Measurements from ENCODE around the gene FAM83C. TPM values are rescaled to one million over a fixed set of nuclear protein-coding genes. Genes with fewer than 3 reads are reported as not detected.

FAM83C gene
- total and polyA plus RNA-seq, 7 experiments from 2014 or later: not detected

DNA sequence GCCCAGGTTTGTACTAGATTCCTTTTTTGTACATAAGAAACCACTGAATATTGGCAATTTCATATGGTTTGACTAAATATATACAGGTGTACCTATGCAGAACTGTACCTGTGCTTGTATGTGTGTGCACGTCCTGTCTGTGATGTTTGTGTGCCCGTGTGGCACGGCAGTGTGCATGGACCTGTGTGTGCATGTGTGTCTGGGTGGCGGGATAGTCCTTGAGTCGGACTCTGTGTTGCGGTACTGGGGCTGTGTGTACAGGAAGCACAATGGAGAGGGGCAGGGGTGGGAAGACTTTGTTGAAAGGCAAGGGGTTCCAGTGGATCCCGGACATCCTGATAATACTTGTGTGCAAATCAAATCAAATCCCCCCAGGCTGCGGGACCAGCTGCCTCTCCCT, 3.4 kb upstream of the FAM83C start:
- CTCF ChIA-PET: interaction anchor here (2.1 kb wide), 1 partner anchor 9 kb away, joined by 5 read pairs; no protein-coding TSS in a partner anchor
- Mint-ChIP-seq H3K9me3 (peaks cover 0 to 3% (median 0%) of the 10 kb centered on the region in 11 donors), H3K36me3 (no peaks in the 10 kb centered on the region)

DNA sequence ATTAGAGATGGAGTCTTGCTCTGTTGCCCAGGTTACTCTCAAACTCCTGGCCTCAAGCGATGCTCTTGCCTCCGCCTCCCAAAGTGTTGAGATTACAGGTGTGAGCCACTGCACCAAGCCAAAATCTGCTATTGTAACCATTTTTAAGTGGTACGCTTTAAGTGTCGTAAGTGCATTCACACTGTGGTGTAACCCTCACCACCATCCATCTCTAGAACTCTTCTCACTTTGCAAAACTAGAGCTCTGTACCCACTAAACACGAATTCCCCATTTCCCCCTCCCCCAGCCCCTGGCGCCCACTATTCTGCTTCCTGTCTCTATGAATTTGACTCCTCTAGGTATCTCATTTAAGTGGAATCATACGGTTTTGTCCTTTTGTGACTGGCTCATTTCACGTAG, 2.8 kb upstream of the FAM83C start:
- no peaks in the 10 kb centered on the region for H3K4me1 ChIP-seq (ENCODE audit: control insufficient read depth in 2 of 2, insufficient read depth in 2 of 2, low read length in 2 of 2)
- no peaks in the 10 kb centered on the region for H3K27me3 ChIP-seq (ENCODE audit: control insufficient read depth in 2 of 2, insufficient read depth in 2 of 2, low read length in 2 of 2)
- no peaks in the 10 kb centered on the region for H3K36me3 ChIP-seq (ENCODE audit: control insufficient read depth in 2 of 3, insufficient read depth in 3 of 3, low read length in 3 of 3)
- H3K4me3 Mint-ChIP-seq: no peak overlapping the region
- POLR2A ChIA-PET: interaction anchor here (0.9 kb wide), 1 partner anchor 17 kb away, joined by 3 read pairs; the partner anchor contains the start of gene MMP24OS
- peaks cover 0 to 3% (median 0%) of the 10 kb centered on the region in 11 donors for H3K9me3 Mint-ChIP-seq
- no peaks in the 10 kb centered on the region for H3K36me3 Mint-ChIP-seq
- intact Hi-C loops (cut with micrococcal nuclease): no loop called here
- DNase-seq (no peak), ATAC-seq (no peak)
- CTCF ChIA-PET: interaction anchor here (2.1 kb wide), 1 partner anchor 9 kb away, joined by 5 read pairs; no protein-coding TSS in a partner anchor
- no peak overlapping the region for H3K27ac Mint-ChIP-seq
- H3K9me3 ChIP-seq (ENCODE audit: control insufficient read depth in 2 of 3, low read length in 3 of 3): no peaks in the 10 kb centered on the region
- peaks cover 0 to 5% (median 0%) of the 10 kb centered on the region in 7 donors for H3K4me1 Mint-ChIP-seq
- peaks cover 0 to 8% (median 4%) of the 10 kb centered on the region in 5 donors for H3K27me3 Mint-ChIP-seq
- H3K4me3 ChIP-seq (ENCODE audit: low read length): no peak overlapping the region
- H3K27ac ChIP-seq (ENCODE audit: low read depth, low read length): no peak overlapping the region

More for the DNA sequence above, 3.4 kb upstream of the FAM83C start:
- H3K36me3 ChIP-seq (ENCODE audit: control insufficient read depth in 2 of 3, insufficient read depth in 3 of 3, low read length in 3 of 3): no peaks in the 10 kb centered on the region
- no peak for DNase-seq
- no peaks in the 10 kb centered on the region for H3K9me3 ChIP-seq (ENCODE audit: control insufficient read depth in 2 of 3, low read length in 3 of 3)
- peaks cover 0 to 8% (median 4%) of the 10 kb centered on the region in 5 donors for H3K27me3 Mint-ChIP-seq
- H3K4me1 Mint-ChIP-seq: peaks cover 0 to 5% (median 0%) of the 10 kb centered on the region in 7 donors
- no peak overlapping the region for H3K4me3 ChIP-seq (ENCODE audit: low read length)
- ATAC-seq: no peak
- intact Hi-C loops (cut with micrococcal nuclease): no loop called here
- H3K27ac Mint-ChIP-seq: no peak overlapping the region
- no peak overlapping the region for H3K27ac ChIP-seq (ENCODE audit: low read depth, low read length)
- no peaks in the 10 kb centered on the region for H3K4me1 ChIP-seq (ENCODE audit: control insufficient read depth in 2 of 2, insufficient read depth in 2 of 2, low read length in 2 of 2)
- H3K4me3 Mint-ChIP-seq: no peak overlapping the region
- H3K27me3 ChIP-seq (ENCODE audit: control insufficient read depth in 2 of 2, insufficient read depth in 2 of 2, low read length in 2 of 2): no peaks in the 10 kb centered on the region
- POLR2A ChIA-PET: interaction anchor here (0.7 to 0.9 kb wide), 2 partner anchors 18 to 158 kb away, joined by 3 read pairs; partner anchors contain the start of gene MMP24OS

DNA sequence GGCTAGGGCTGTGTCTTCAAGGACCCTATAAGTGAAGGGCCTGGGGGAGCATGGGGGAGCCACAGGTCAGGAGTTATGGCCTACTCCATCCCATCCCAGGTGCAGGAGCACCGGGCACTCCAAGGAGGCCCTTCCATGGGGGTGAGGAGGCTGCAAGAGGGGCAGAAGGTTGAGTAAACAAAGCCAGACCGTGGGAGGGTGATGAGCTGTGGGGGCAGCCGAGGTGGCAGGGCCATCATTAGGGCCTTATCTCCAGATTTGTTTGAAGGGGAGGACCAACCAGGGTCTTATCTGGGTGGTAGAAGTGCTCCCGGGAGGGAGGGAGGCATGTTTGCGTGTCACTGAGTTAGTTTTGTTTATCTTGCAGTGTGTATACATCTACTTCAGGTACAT, 2.1 kb upstream of the FAM83C start:
- Mint-ChIP-seq H3K4me1 (peaks cover 0 to 5% (median 0%) of the 10 kb centered on the region in 7 donors), H3K9me3 (peaks cover 0 to 3% (median 0%) of the 10 kb centered on the region in 11 donors), H3K27ac (no peak overlapping the region), H3K27me3 (peaks cover 0 to 8% (median 4%) of the 10 kb centered on the region in 5 donors), H3K36me3 (no peaks in the 10 kb centered on the region), H3K4me3 (no peak overlapping the region)
- Histone ChIP-seq H3K36me3 (ENCODE audit: control insufficient read depth in 2 of 3, insufficient read depth in 3 of 3, low read length in 3 of 3) (no peaks in the 10 kb centered on the region), H3K9me3 (ENCODE audit: control insufficient read depth in 2 of 3, low read length in 3 of 3) (no peaks in the 10 kb centered on the region), H3K27me3 (ENCODE audit: control insufficient read depth in 2 of 2, insufficient read depth in 2 of 2, low read length in 2 of 2) (no peaks in the 10 kb centered on the region), H3K4me3 (ENCODE audit: low read length) (no peak overlapping the region), H3K27ac (ENCODE audit: low read depth, low read length) (no peak overlapping the region), H3K4me1 (ENCODE audit: control insufficient read depth in 2 of 2, insufficient read depth in 2 of 2, low read length in 2 of 2) (no peaks in the 10 kb centered on the region)
- ChIA-PET CTCF (interaction anchor here (2.1 kb wide), 1 partner anchor 10 kb away, joined by 5 read pairs; no protein-coding TSS in a partner anchor), POLR2A (no interaction called here)
- DNase-seq (no peak), ATAC-seq (no peak)
- intact Hi-C loops (cut with micrococcal nuclease): no loop called here

DNA sequence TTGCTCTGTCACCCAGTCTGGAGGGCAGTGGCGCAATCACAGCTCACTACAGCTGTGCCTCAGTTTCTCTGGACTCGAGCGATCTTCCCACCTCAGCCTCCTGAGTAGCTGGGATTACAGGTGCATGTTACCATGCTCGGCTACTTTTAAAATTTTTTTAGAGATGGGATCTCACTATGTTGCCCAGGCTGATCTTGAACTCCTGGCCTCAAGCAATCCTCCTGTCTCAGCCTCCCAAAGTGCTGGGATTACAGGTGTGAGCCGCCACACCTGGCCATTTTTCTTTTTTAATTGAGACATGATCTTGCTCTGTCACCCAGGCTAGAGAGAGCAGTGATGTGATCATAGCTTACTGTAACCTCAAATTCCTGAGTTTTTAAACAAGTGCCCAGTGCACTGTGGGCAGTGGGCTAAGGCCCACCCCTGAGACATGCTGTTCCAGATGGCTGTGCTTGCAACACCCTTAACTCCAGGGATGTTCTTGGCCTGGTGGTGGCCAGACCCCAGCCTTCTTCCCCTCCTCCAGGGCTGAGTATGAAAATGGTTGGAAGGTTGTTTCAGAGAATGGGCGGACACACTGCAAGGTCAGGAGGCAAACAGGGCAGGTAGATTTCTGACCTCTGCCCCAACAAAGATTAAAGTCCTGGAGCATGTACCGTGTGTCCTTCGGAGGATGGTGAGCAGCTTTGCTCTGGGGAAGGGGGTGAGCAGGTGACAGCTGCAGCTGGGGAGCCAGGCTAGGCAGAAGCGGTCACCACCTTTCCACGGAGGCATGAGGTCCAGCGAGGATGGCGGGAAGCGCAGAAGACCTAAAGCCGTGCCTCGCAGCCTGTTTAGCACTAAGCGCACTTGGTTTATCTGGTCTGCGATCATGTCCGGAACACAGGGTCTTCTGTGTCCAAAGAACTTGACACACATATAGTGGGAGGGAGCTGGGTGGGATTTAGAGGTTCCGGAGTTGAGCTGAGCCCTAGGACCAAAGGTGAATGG, 1.4 kb upstream of the FAM83C start:
- H3K9me3 Mint-ChIP-seq: peaks cover 0 to 3% (median 0%) of the 10 kb centered on the region in 11 donors
- DNase-seq: no peak
- peaks cover 0 to 5% (median 0%) of the 10 kb centered on the region in 7 donors for H3K4me1 Mint-ChIP-seq
- H3K4me3 Mint-ChIP-seq: no peak overlapping the region
- ATAC-seq: no peak
- no peaks in the 10 kb centered on the region for H3K36me3 Mint-ChIP-seq
- H3K27me3 Mint-ChIP-seq: peaks cover 0 to 8% (median 4%) of the 10 kb centered on the region in 5 donors
- no peak overlapping the region for H3K27ac Mint-ChIP-seq
- Histone ChIP-seq H3K4me1 (ENCODE audit: control insufficient read depth in 2 of 2, insufficient read depth in 2 of 2, low read length in 2 of 2) (no peaks in the 10 kb centered on the region), H3K27me3 (ENCODE audit: control insufficient read depth in 2 of 2, insufficient read depth in 2 of 2, low read length in 2 of 2) (no peaks in the 10 kb centered on the region), H3K27ac (ENCODE audit: low read depth, low read length) (no peak overlapping the region), H3K9me3 (ENCODE audit: control insufficient read depth in 2 of 3, low read length in 3 of 3) (no peaks in the 10 kb centered on the region), H3K36me3 (ENCODE audit: control insufficient read depth in 2 of 3, insufficient read depth in 3 of 3, low read length in 3 of 3) (no peaks in the 10 kb centered on the region), H3K4me3 (ENCODE audit: low read length) (no peak overlapping the region)
- ChIA-PET POLR2A (interaction anchor here (1.2 kb wide), 1 partner anchor 9 kb away, joined by 6 read pairs; the partner anchor contains the start of gene EIF6), CTCF (interaction anchor here (0.9 to 2.1 kb wide), 2 partner anchors 11 kb away, joined by 3 to 5 read pairs; no protein-coding TSS in a partner anchor)
- intact Hi-C loops (cut with micrococcal nuclease): no loop called here

DNA sequence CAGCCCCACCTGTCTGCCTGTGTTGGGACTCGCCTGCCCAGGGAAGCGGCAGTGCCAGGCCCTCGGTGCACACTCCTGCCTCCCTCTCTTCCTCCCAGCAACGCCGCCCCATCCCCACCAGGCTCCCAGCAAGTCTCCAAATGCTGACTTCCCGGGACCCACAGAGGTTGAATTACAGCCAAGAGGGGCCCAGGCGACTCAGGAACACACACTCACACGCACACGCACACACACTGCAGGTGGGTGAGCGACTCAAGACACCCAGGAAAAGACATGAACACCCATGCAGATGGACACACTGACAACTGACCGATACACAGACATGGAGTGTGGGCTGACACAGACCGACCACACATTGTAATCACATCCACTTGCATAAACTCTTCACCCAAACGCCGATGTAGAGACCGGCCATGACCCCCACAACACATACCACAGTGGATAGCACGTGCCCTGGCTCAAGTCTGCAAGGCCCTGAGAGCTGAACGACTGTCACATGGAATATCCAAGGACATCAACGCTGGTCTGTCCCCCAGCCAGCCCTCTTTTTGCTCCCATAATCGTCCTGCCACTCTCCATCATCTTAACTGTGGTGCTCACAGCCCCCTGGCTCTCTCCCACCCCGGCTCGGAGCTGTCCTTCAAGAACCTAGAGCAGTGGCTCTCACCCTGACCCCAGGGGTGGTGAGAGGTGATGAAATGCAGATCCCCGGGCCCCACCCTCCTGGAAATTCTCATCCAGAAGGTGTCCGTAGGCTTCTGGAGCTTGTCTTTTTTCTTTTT, 470 bp upstream of the FAM83C start:
- Histone ChIP-seq H3K36me3 (ENCODE audit: control insufficient read depth in 2 of 3, insufficient read depth in 3 of 3, low read length in 3 of 3) (no peaks in the 10 kb centered on the region), H3K27me3 (ENCODE audit: control insufficient read depth in 2 of 2, insufficient read depth in 2 of 2, low read length in 2 of 2) (no peaks in the 10 kb centered on the region), H3K4me1 (ENCODE audit: control insufficient read depth in 2 of 2, insufficient read depth in 2 of 2, low read length in 2 of 2) (no peaks in the 10 kb centered on the region), H3K27ac (ENCODE audit: low read depth, low read length) (no peak overlapping the region), H3K9me3 (ENCODE audit: control insufficient read depth in 2 of 3, low read length in 3 of 3) (no peaks in the 10 kb centered on the region), H3K4me3 (ENCODE audit: low read length) (no peak overlapping the region)
- CTCF ChIA-PET: interaction anchor here (0.9 kb wide), 1 partner anchor 11 kb away, joined by 3 read pairs; no protein-coding TSS in a partner anchor
- DNase-seq (no peak), ATAC-seq (no peak)
- Mint-ChIP-seq H3K4me1 (peaks cover 0 to 5% (median 0%) of the 10 kb centered on the region in 7 donors), H3K27ac (no peak overlapping the region), H3K36me3 (no peaks in the 10 kb centered on the region), H3K4me3 (no peak overlapping the region), H3K9me3 (peaks cover 0 to 3% (median 0%) of the 10 kb centered on the region in 11 donors), H3K27me3 (peaks cover 0 to 8% (median 4%) of the 10 kb centered on the region in 5 donors)
- intact Hi-C loops (cut with micrococcal nuclease): no loop called here
- POLR2A ChIA-PET: interaction anchor here (1.2 kb wide), 1 partner anchor 8 kb away, joined by 6 read pairs; the partner anchor contains the start of gene EIF6

DNA sequence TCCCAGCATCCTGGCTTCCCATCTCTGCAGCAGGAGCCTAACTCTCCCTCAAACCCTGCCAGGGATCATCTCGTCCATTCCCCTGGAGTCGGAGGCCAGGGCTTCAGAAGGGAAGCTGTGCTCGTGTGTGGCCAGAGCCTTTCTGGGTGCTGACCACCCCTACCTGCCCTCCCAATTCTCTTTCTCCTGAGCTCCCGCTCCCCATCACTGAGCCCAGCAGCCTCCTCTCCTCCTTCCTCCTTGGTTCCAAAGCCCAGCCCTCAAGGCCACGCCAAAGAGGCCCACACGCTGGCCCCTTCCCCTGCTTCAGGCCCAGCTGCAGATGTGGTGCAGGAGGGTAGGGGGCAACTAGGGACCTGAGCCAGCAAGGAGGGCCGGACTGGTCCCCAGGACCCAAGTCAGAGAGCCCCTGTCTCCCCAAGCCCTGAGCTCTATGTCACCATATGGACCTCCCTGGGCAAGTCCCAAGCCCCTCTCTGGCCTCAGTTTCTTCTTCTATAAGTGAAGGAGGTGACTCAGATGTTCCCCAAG, 1.3 kb downstream of the FAM83C start:
- no peak overlapping the region for H3K27ac Mint-ChIP-seq
- ChIA-PET POLR2A (no interaction called here), CTCF (no interaction called here)
- Histone ChIP-seq H3K4me3 (ENCODE audit: low read length) (no peak overlapping the region), H3K4me1 (ENCODE audit: control insufficient read depth in 2 of 2, insufficient read depth in 2 of 2, low read length in 2 of 2) (no peaks in the 10 kb centered on the region), H3K36me3 (ENCODE audit: control insufficient read depth in 2 of 3, insufficient read depth in 3 of 3, low read length in 3 of 3) (no peaks in the 10 kb centered on the region), H3K27me3 (ENCODE audit: control insufficient read depth in 2 of 2, insufficient read depth in 2 of 2, low read length in 2 of 2) (no peaks in the 10 kb centered on the region), H3K27ac (ENCODE audit: low read depth, low read length) (no peak overlapping the region), H3K9me3 (ENCODE audit: control insufficient read depth in 2 of 3, low read length in 3 of 3) (no peaks in the 10 kb centered on the region)
- peaks cover 0 to 7% (median 2%) of the 10 kb centered on the region in 7 donors for H3K4me1 Mint-ChIP-seq
- ATAC-seq (no peak), DNase-seq (no peak)
- peaks cover 0 to 3% (median 0%) of the 10 kb centered on the region in 11 donors for H3K9me3 Mint-ChIP-seq
- H3K36me3 Mint-ChIP-seq: no peaks in the 10 kb centered on the region
- intact Hi-C loops (cut with micrococcal nuclease): no loop called here
- H3K27me3 Mint-ChIP-seq: peaks cover 0 to 8% (median 4%) of the 10 kb centered on the region in 5 donors
- H3K4me3 Mint-ChIP-seq: no peak overlapping the region
